Measurements from ENCODE around the gene TMEM117. TPM values are rescaled to one million over a fixed set of nuclear protein-coding genes. Genes with fewer than 3 reads are reported as not detected.
A peak's percentile ranks its signal among the peaks of the same experiment; 100 is the strongest.
"Not testable (repeated sequence)": the region's sequence is repeated elsewhere in the genome, so short reads cannot be mapped to it uniquely, and the experiment has no call there.

The TMEM117 gene
- total RNA-seq, 1 donor from 2014 or later: 24.8 TPM

GRCh38 chr12:43835264-43835655 lies 621 bp upstream of the TMEM117 start:
- no peak for DNase-seq (ENCODE audit: low spot score)
- intact Hi-C loops (cut with DNase I): no loop called here
- ATAC-seq: peak; percentile 29

- DNase-seq (ENCODE audit: low spot score): no peak
These were observed 651 bp downstream of the TMEM117 start for GRCh38 chr12:43836475-43836989.

GRCh38 chr12:43840338-43840737 lies 4.5 kb downstream of the TMEM117 start:
- DNase-seq (ENCODE audit: low spot score): no peak

More at GRCh38 chr12:43836475-43836989, 651 bp downstream of the TMEM117 start:
- intact Hi-C loops (cut with DNase I): no loop called here
- peak; percentile 88 for ATAC-seq

DNA sequence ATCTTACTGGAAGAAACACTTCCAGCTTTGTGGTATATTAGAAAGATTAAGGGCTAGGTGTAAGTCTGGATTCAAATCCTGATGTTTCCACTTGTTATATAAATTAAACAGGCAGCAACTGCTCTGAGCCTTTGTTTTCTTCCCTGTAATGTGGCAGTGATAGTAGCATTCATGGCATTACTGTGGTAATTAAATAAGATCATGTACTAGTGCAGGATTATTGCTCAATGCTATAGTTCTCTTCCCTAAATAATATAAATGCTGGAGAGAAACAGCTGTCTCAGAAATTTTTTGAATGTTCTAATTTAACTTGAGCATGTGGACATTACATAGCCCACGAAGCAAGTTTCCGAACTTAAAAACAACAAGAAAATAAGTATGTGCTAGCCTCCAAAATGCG lies 5.4 kb downstream of the TMEM117 start:
- ATAC-seq (no peak), DNase-seq (ENCODE audit: low spot score) (no peak)
- intact Hi-C loops (cut with DNase I): no loop called here

More at GRCh38 chr12:43840338-43840737, 4.5 kb downstream of the TMEM117 start:
- ATAC-seq: no peak
- intact Hi-C loops (cut with DNase I): no loop called here

DNA sequence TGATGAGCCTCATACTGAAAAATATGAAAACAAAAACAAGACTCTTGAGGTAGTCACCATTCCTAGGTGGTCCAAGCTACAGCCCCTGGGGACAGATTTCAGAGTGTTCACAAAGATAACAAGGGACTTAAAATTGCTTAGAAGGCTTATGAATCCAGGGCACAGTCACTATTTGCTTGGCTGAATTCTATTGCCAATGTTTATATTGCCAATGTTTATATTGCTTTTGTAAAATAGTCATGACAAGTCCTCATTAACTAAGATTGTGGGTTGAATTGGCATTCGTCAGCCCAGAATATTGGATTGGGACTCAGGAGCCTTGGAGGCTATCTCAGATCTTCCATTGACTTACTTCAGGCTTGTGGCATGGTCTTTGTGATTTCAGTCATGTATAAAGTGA lies 6.4 kb downstream of the TMEM117 start:
- no peak for ATAC-seq
- intact Hi-C loops (cut with DNase I): no loop called here
- no peak for DNase-seq (ENCODE audit: low spot score)

DNA sequence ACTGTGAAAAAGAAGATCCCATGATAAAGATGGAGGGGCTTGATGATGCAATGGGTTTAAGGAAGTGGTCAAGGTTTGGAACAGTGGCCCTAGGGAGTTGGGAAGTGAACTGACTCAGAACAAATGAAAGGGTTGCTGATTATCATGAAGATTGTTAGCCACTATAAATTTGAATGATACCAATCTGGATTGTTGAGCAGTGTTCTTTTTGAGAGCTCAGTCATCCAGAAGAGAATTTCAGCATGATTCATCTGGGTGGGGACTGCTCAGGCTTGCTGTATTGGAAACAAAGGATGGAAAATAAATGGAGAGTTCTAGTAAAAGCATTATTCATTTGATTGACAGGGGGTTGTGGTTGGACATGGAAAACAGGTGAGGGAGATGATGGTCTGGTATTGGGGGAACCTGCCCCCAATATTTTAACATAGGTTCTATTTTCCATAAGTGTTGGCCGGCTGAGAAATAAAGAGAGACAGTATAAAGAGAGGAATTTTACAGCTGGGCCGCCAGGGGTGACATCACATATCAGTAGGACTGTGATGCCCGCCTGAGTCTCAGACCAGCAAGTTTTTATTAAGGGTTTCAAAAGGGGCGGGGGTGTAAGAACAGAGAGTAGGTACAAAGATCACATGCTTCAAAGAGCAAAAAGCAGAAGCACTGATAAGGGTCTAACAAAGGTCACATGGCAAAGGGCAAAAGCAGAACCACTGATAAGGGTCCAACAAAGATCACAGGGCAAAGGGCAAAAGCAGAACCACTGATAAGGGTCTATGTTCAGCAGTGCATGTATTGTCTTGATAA lies 11.7 kb downstream of the TMEM117 start:
- DNase-seq (ENCODE audit: low spot score); ATAC-seq; intact Hi-C loops (cut with DNase I): not testable (repeated sequence)

- DNase-seq (ENCODE audit: low spot score) (no peak), ATAC-seq (no peak)
- intact Hi-C loops (cut with DNase I): no loop called here
These were observed 12.3 kb downstream of the TMEM117 start for GRCh38 chr12:43848226-43848507.

DNA sequence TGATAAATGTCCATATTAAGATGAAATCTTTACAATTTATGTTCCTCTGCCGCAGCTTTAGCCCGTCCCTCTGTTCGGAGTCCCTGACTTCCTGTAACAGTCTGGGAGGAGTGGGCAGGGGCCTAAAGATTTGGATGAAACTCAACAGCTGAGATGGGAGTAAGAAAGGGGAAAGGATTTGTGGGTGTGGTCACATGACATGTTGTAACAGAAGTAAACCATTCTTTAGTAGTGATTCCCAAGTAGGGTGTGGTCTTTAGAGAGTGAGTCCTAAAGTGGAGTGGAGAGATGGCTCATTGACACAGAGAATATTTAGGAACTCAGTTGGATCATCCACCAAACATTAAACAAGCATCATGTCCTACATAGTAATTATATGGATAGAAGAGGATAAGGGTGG lies 12.9 kb downstream of the TMEM117 start:
- ATAC-seq (no peak), DNase-seq (ENCODE audit: low spot score) (no peak)
- intact Hi-C loops (cut with DNase I): no loop called here

DNA sequence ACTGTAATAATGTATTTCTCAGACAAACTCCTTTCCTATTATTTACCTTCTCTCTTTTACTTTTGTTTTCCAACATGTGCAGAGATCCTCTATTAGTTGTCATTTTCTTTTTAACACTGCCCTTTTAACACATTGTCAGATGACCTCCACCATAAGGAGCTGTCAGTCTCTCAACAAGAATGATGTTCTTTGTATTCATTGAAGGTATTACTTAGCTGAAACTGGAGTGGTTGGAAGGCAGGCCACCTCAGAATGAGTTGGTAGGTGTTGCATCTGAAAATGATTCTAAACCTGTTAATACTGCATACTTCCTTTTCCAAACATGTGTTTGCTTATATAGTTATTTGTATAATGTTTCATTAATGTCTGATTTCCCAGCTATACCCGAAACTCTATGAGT lies 16.9 kb downstream of the TMEM117 start:
- no peak for ATAC-seq
- intact Hi-C loops (cut with DNase I): no loop called here
- no peak for DNase-seq (ENCODE audit: low spot score)

- intact Hi-C loops (cut with DNase I): no loop called here
- DNase-seq (ENCODE audit: low spot score): no peak
These were observed 21.1 kb downstream of the TMEM117 start for GRCh38 chr12:43856972-43857371.

DNA sequence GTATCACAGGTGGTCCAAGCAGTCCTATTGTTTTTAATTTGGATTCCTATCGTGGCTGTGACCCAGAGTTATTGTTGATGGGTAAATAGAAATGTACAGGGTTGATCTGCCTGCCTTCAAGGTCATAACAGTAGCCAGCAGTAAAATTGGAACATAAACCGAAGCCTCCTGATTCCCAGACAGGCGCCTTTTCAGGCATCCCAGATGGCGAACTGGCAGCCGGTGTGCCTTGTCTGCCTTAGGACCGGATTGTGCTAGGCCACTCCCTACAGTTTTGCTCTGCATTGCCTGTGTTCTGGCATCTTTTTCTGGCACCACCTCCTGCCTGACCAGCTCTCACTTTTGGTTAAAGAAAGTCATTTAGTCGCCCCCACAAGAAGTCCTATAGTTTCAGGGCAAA lies 22.2 kb downstream of the TMEM117 start:
- ATAC-seq (no peak), DNase-seq (ENCODE audit: low spot score) (no peak)
- intact Hi-C loops (cut with DNase I): no loop called here

More at GRCh38 chr12:43856972-43857371, 21.1 kb downstream of the TMEM117 start:
- ATAC-seq: no peak

- DNase-seq (ENCODE audit: low spot score) (no peak), ATAC-seq (no peak)
- intact Hi-C loops (cut with DNase I): no loop called here
These were observed 23.1 kb downstream of the TMEM117 start for GRCh38 chr12:43858991-43859390.

- intact Hi-C loops (cut with DNase I): no loop called here
- no peak for ATAC-seq
- DNase-seq (ENCODE audit: low spot score): no peak
These were observed 25.3 kb downstream of the TMEM117 start for GRCh38 chr12:43861015-43861839.

GRCh38 chr12:43861840-43862150 lies 25.9 kb downstream of the TMEM117 start:
- no peak for DNase-seq (ENCODE audit: low spot score)
- intact Hi-C loops (cut with DNase I): no loop called here
- ATAC-seq: no peak

GRCh38 chr12:43863770-43864366 lies 28.0 kb downstream of the TMEM117 start:
- DNase-seq (ENCODE audit: low spot score) (no peak), ATAC-seq (no peak)
- intact Hi-C loops (cut with DNase I): no loop called here

- DNase-seq (ENCODE audit: low spot score); ATAC-seq; intact Hi-C loops (cut with DNase I): not testable (repeated sequence)
These were observed 28.7 kb downstream of the TMEM117 start for GRCh38 chr12:43864557-43864956.

- ATAC-seq: no peak
- intact Hi-C loops (cut with DNase I): no loop called here
- no peak for DNase-seq (ENCODE audit: low spot score)
These were observed 33.3 kb downstream of the TMEM117 start for GRCh38 chr12:43869184-43869583.

DNA sequence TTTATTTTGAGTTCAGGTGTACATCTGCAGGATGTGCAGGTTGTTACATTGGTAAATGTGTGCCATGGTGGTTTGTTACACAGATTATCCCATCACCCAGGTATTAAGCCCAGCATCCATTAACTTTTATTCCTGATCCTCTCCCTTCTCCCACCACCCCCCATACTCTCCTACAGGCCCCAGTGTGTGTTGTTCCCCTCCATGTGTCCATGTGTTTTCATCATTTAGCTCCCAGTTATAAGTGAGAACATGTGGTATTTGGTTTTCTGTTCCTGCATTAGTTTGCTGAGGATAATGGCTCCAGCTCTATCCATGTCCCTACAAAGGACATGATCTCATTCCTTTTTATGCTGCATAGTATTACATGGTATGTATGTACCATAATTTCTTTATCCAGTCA lies 33.9 kb downstream of the TMEM117 start:
- DNase-seq (ENCODE audit: low spot score); intact Hi-C loops (cut with DNase I); ATAC-seq: not testable (repeated sequence)

- ATAC-seq; DNase-seq (ENCODE audit: low spot score); intact Hi-C loops (cut with DNase I): not testable (repeated sequence)
These were observed 35.4 kb downstream of the TMEM117 start for GRCh38 chr12:43871258-43871657.

- intact Hi-C loops (cut with DNase I): no loop called here
- no peak for DNase-seq (ENCODE audit: low spot score)
- ATAC-seq: no peak
These were observed 36.5 kb downstream of the TMEM117 start for GRCh38 chr12:43872396-43872795.
